Measurements from ENCODE around the gene ARSB. TPM values are rescaled to one million over a fixed set of nuclear protein-coding genes. Genes with fewer than 3 reads are reported as not detected.

ARSB gene
- total RNA-seq, 1 experiment from 2014 or later: 18.1 TPM

DNA sequence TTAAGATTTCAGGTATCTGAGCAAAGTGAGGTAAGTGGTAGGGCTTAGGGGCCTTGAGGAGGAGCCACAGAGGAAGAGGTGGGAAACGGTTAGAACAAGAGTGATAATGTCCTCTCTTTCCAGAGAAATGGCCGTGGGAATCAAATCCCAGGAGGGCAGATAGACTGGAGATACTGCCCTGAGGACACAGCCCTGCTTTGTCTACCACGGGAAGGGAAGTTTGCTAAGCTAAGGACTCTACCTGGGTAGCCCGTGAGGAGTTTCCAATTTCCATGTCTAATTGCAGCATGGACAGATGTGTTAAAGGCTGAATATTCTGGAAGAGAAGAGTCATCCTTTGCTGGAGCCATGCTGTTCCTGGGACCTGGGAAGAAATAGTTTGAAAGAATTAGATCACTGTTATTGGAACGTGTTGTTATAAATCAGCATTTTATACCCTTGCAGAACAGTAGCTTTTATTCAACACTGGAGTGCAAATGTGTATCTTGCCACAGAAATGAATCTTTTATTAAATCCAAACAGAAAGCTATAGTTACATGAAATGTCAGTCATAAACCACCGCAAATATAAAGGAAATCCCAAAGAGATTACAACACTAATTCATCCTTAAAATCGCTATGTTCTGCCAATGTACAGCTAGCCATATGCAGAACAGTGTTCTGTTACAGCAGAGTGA, 203.4 kb downstream of the ARSB start:
- in situ Hi-C loops (cut with HindIII; ENCODE audit: low pct_unique_long_range_greater_than_20kb, low sequenced_read_pairs): no loop called here
- BruUV-seq (replicated peaks): no TSS peak
- ATAC-seq: no peak

DNA sequence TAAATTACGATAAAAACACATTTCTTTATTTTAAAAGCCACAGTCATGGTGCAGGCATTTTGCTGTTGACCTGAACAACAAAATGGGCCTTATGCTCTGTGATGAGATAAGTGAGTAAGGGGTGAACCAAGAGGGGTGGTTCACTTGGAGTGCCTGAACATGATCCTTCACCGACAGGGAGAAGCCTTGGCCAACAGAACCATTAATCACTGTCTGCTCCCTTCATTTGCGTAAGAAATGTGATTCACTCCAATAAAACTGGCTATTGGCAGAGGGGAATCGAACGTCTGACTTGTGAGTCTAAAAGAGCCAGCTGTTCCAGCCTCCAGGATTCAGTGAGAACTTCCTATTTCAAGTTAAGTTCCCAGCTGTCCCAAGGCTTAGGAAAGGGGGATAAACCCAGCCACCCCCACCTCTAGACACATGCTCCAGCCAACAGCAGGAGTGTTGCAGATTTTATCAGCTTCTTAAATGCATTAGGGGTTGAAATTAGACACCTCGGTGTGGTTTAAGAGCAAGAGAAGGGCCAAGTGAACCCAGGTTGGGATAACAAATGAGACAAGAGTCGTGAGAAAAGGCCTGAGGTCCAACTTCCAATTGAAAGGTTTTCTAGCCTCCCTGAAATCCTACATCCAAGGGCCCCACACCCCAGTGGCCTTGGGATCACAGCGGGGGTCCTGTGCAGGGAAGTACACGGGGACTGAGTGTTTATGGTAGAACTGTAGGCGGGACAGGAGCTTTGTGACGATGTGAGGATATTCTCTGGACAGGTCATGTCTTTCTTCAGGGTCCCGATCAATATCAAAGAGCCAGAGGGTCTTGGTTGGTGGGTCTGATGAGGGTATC, 205.1 kb downstream of the ARSB start:
- DNase-seq (ENCODE audit: low read depth, low spot score) (no peak), ATAC-seq (no peak)
- Histone ChIP-seq H3K27me3 (ENCODE audit: control insufficient read depth, insufficient read depth, low read length) (no peaks in the 10 kb centered on the region), H3K27ac (ENCODE audit: low read length) (no peak overlapping the region), H3K4me1 (ENCODE audit: control insufficient read depth, insufficient read depth, low read length) (no peaks in the 10 kb centered on the region; the same call in 1 of the 2 replicates), H3K9me3 (ENCODE audit: control insufficient read depth, insufficient read depth, low read depth, low read length) (no peaks in the 10 kb centered on the region), H3K4me3 (ENCODE audit: low read depth in 2 of 2, low read length in 2 of 2) (no peak overlapping the region), H3K36me3 (ENCODE audit: control insufficient read depth, insufficient read depth, low read length) (no peaks in the 10 kb centered on the region)
- CTCF ChIA-PET: interaction anchor here (0.6 kb wide), 1 partner anchor 9 kb away, joined by 3 read pairs; no protein-coding TSS in a partner anchor
- BruUV-seq (replicated peaks): no TSS peak
- POLR2A ChIA-PET: no interaction called here
- TF ChIP-seq, protein P1, sequence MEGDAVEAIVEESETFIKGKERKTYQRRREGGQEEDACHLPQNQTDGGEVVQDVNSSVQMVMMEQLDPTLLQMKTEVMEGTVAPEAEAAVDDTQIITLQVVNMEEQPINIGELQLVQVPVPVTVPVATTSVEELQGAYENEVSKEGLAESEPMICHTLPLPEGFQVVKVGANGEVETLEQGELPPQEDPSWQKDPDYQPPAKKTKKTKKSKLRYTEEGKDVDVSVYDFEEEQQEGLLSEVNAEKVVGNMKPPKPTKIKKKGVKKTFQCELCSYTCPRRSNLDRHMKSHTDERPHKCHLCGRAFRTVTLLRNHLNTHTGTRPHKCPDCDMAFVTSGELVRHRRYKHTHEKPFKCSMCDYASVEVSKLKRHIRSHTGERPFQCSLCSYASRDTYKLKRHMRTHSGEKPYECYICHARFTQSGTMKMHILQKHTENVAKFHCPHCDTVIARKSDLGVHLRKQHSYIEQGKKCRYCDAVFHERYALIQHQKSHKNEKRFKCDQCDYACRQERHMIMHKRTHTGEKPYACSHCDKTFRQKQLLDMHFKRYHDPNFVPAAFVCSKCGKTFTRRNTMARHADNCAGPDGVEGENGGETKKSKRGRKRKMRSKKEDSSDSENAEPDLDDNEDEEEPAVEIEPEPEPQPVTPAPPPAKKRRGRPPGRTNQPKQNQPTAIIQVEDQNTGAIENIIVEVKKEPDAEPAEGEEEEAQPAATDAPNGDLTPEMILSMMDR (IDR thresholded peaks at IDR 0.05): no peak
- TF ChIP-seq, protein P2, sequence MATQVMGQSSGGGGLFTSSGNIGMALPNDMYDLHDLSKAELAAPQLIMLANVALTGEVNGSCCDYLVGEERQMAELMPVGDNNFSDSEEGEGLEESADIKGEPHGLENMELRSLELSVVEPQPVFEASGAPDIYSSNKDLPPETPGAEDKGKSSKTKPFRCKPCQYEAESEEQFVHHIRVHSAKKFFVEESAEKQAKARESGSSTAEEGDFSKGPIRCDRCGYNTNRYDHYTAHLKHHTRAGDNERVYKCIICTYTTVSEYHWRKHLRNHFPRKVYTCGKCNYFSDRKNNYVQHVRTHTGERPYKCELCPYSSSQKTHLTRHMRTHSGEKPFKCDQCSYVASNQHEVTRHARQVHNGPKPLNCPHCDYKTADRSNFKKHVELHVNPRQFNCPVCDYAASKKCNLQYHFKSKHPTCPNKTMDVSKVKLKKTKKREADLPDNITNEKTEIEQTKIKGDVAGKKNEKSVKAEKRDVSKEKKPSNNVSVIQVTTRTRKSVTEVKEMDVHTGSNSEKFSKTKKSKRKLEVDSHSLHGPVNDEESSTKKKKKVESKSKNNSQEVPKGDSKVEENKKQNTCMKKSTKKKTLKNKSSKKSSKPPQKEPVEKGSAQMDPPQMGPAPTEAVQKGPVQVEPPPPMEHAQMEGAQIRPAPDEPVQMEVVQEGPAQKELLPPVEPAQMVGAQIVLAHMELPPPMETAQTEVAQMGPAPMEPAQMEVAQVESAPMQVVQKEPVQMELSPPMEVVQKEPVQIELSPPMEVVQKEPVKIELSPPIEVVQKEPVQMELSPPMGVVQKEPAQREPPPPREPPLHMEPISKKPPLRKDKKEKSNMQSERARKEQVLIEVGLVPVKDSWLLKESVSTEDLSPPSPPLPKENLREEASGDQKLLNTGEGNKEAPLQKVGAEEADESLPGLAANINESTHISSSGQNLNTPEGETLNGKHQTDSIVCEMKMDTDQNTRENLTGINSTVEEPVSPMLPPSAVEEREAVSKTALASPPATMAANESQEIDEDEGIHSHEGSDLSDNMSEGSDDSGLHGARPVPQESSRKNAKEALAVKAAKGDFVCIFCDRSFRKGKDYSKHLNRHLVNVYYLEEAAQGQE (IDR thresholded peaks at IDR 0.05; ENCODE audit: insufficient read depth in 1 of 2, low read depth in 2 of 2, low read length in 1 of 2): no peak
- TF ChIP-seq SIN3A (IDR thresholded peaks at IDR 0.05; ENCODE audit: borderline replicate concordance, insufficient read depth, low read depth, low read length) (no peak), POLR2AphosphoS5 (IDR thresholded peaks at IDR 0.05; ENCODE audit: low read depth, low read length) (no peak), TCF7L2 (IDR thresholded peaks at IDR 0.05; ENCODE audit: low read depth, low read length) (no peak)
- intact Hi-C loops (cut with micrococcal nuclease; ENCODE audit: unreplicated experiment) (no loop called here), in situ Hi-C loops (cut with HindIII; ENCODE audit: low pct_unique_long_range_greater_than_20kb, low sequenced_read_pairs) (no loop called here)

More for the DNA sequence above, 203.4 kb downstream of the ARSB start:
- H3K4me3 ChIP-seq (ENCODE audit: low read depth in 2 of 2, low read length in 2 of 2): no peak overlapping the region
- H3K27ac ChIP-seq (ENCODE audit: low read length): no peak overlapping the region
- TF ChIP-seq, protein P1 (IDR thresholded peaks at IDR 0.05): no peak
- TF ChIP-seq POLR2AphosphoS5 (IDR thresholded peaks at IDR 0.05; ENCODE audit: low read depth, low read length) (no peak), SIN3A (IDR thresholded peaks at IDR 0.05; ENCODE audit: borderline replicate concordance, insufficient read depth, low read depth, low read length) (no peak), TCF7L2 (IDR thresholded peaks at IDR 0.05; ENCODE audit: low read depth, low read length) (no peak)
- TF ChIP-seq, protein P2 (IDR thresholded peaks at IDR 0.05; ENCODE audit: insufficient read depth in 1 of 2, low read depth in 2 of 2, low read length in 1 of 2): no peak
- H3K27me3 ChIP-seq (ENCODE audit: control insufficient read depth, insufficient read depth, low read length): no peaks in the 10 kb centered on the region
- POLR2A ChIA-PET: no interaction called here
- no peaks in the 10 kb centered on the region; the same call in 1 of the 2 replicates for H3K4me1 ChIP-seq (ENCODE audit: control insufficient read depth, insufficient read depth, low read length)
- intact Hi-C loops (cut with micrococcal nuclease; ENCODE audit: unreplicated experiment): no loop called here
- no peaks in the 10 kb centered on the region for H3K36me3 ChIP-seq (ENCODE audit: control insufficient read depth, insufficient read depth, low read length)
- CTCF ChIA-PET: no interaction called here
- H3K9me3 ChIP-seq (ENCODE audit: control insufficient read depth, insufficient read depth, low read depth, low read length): no peaks in the 10 kb centered on the region
- no peak for DNase-seq (ENCODE audit: low read depth, low spot score)
